NCI-H1092 (cell line): Measurements from ENCODE around the gene PSAP.

Experiments
- DNase-seq: peaks from one replicate; lab custom pipeline; 2025; lab: John Stamatoyannopoulos, UW

The PSAP gene

GRCh38 chr10:71844695-71845094 lies 6.4 kb downstream of the PSAP start:
- no peak for DNase-seq

- DNase-seq = no peak
Measured at GRCh38 chr10:71844084-71844483, 7.0 kb downstream of the PSAP start.

DNA sequence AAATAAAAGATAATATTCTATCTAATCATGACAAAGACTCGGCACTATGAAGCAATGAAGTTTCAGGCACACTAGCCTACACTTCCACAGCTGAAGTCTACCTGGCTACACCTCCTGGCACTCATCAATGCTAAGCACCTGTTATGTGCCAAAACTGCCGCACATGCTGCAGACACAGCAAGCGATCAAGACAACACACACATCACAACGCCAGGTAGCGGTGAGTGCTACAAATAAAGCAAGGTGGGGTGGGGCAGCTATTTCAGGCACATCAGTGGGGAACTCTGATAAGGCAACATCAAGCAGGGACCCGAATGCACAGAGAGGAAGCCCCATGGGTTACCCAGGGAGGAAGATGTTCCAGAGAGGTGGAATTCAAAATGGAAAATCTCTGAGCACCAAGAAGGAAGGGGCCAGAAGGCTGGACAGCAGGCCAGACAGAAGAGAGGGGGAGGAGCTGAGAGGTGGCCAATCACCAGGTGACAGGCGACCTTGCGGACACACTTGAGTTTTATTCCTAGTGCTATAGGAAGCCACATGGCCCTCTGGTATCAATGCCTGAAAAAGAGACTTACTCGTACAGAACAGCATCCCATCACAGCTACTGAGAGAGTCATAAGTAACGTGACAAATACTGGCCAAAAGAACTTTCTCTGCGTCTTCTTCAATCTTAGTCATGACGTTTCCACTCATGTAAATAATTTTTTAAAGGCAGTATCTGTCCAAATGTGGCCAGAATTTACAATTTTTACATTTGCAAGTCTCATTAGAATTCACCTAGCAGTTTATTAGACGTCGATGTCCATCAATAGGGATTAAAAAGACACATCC lies 8.0 kb downstream of the PSAP start:
- no peak for DNase-seq

- DNase-seq = no peak
Measured at GRCh38 chr10:71842422-71842821, 8.6 kb downstream of the PSAP start.

DNA sequence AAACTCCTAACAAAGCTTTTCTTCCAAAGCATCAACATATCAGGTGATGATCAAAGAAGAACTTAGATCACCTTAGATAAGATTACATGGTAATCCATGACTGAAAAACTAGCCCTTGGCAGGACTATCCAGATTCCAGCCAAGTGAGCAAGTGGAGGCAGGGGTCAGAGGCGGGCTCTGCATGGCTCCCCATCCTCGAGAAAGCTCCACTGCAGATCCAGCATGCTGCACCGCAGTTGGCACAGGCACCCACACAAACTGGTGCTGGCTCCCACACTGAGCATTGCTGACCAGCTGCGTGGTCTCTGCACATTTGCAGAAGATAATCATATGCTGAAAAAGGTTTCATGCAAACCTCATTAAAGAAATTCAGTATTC lies 10.1 kb downstream of the PSAP start:
- no peak for DNase-seq

DNA sequence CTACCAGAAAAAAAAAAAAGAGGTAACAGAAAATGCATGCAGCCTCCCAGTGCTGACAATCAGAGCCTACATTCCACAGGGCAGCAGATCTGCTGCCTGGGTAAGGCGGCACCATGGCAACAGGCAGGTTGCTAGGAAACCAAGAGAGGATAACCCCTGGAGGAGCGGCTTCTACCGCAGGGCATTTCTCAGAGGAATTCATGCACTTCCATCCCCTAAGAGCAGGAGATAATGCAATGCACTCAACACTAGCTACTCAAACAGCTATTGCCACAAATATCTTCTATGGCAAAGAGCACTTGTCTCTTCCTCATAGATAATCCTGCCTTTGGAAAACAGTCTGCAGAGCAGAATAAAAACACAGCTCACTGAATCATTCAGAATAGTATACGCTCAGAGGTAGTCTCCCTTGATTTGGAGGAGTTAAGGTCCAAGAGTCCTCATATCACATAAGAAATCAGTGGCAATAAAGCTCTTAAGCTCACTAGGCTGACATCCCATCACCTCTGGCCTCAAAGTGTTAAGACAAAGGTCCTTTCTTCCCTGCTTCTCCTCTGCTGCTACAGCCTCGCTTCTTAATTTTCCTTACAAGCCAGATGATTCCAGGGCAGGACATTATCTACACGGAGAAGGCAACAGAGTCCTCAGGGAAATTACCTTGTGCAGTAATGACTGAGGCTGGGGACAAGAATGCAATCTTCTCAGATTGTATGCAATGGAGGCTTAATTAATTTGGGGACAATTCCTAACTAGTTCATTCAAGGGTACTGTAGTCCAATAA lies 10.7 kb downstream of the PSAP start:
- peak; percentile 67 for DNase-seq

GRCh38 chr10:71838264-71839211 lies 12.5 kb downstream of the PSAP start:
- no peak for DNase-seq

DNA sequence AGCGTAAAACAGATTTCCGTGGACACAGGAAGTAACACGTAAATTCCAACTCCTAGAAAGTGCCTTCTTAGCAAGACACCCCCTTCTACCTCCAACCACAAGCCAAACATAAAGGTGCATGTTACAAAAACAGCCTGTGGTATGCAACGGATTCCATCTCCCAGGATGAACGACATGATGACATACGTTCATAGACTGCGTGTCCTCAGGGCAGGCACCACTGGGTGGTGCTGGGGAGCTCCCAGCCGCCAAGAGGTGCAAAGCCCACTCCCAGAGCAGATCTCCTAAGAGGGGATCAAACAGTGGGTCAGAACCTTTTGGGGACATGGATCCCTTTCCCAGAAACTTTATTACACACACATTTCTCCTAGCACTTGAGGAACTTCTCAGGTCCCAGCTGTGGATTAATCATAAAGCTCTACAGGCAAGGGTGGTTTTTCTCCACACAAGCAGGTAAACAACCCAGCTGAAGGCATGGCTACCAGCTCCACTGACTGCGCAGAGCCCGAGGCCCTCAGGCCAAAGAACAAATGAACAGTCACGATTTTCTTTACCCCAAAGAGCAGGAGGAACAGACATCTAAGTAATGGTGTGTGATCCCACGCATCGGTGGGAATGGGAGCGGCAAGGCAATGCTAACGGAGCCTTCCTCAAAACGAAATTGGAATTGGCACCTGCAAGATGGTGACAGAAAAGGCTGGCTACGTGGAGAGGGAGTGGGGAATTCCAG lies 13.8 kb downstream of the PSAP start:
- no peak for DNase-seq

DNA sequence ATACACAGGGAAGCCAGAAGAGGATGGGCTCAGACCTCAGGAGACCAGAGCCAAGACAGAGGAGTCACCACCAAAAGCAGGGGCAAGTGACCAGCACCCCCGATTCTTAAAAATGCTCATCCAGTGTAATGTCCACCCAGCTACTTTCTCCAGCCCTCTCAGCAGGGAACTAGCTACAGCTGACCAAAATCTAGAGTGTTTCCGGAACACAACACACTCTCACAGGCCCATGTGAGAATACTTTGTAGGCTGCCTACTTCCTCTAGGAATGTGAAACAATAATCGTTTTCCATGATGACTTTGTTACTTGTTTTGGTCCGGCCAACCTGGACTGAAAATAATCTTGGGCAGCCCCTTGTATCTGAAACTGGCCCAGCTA lies 14.5 kb downstream of the PSAP start:
- no peak for DNase-seq

GRCh38 chr10:71835671-71836595 lies 15.1 kb downstream of the PSAP start:
- peak; percentile 92 for DNase-seq

- DNase-seq = no peak
Measured at GRCh38 chr10:71834343-71834674, 16.7 kb downstream of the PSAP start.

DNA sequence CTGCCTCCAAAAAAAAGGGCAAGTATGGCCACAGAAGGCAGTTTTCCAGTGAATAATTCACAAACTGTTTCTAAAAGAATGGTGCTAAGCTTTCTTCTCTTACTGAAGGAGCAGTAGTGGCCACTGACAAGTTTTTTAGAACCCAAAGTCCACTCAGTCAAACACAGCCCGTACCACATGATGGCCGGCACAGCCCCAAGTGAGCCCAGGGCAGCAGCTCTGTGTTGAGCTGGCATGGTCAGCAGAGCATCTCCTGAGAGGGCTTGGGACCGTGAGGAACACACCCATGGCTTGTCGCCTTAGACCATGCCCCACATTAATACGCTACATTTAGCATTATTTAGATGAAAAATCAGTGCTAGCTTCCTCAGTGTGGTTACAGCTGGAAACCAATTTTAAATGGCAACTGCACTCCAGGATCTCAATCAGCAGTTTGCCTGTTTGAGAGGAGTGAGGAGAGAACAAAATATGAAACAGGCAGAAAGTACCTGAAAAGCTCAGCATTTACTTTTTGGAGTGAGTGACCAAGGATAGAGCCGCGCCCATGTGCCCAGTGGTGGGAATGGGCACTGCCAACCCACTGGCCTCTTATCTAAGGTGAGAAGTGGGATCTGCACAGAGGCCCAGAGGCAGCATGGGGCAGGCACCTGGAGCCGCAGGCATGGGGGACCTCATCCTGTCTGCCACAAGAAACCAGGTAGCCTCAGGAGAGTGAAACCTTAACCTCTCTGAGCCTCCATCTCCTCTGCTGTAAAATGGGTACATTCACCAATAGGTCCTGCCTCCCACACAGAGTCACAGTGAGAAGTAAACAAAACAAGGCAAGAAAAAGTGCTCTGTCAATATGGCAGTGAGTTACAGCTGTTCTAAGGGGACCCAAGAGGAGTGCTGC lies 17.4 kb downstream of the PSAP start:
- DNase-seq = no peak

GRCh38 chr10:71832967-71833366 lies 18.1 kb downstream of the PSAP start:
- no peak for DNase-seq

DNA sequence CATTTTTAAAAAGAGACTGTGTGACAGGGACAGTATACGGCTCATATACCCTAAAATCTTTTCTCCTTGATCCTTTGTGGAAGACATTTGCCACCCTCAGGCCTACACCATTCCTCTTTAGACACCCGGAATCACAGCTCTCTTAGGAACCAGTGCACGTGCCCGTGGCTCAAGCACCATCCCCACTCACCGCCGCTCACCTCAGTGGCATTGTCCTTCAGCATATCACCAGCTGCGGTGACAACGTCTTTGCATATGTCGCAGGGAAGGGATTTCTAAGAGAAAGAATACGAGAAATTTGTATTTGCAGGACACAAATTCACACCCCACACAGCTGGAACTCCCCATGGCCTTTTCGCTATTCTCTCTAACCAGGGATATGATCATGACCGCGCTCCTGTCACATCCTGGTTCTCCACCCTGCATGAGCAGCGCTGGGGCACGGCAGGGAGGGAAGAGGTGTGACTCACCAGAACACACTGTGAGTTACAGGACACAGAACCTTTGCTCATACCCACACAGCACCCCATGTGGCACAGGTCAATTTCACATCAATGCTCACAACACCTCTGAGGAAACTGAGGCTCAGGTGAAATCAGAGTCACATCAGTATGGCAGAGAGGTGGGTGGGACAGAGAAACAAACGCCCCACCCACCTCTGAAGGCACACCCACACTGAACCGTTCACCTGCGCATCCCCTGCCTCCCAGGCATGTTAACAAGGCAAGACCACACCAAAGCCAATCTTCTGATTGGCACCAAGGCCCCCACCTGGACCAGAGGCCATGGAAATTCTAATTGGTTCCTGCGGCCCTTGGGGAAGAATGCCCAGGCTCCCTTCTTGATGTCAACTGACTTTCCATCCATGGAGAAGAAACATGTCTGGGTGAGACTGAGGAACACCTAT lies 19.2 kb downstream of the PSAP start:
- DNase-seq = no peak

DNA sequence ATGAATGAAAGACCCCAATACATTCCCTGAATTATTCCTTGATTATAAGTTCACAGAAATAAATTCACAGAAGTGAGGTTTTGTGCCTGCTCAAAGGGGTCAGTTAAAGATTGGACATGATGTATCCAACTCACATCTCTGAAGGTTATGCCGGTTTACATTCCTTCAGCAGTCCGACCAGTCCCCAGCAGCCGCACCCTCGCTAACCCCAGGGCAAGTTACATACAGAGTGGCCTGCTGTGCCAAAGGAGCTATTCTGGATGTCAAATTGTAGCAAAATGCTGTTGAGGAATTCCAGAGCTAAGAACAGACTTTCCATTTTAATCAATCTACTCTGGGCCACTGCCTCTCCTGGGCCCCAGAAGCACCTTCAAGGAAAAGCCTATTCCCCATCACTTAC lies 20.3 kb downstream of the PSAP start:
- DNase-seq = no peak

DNA sequence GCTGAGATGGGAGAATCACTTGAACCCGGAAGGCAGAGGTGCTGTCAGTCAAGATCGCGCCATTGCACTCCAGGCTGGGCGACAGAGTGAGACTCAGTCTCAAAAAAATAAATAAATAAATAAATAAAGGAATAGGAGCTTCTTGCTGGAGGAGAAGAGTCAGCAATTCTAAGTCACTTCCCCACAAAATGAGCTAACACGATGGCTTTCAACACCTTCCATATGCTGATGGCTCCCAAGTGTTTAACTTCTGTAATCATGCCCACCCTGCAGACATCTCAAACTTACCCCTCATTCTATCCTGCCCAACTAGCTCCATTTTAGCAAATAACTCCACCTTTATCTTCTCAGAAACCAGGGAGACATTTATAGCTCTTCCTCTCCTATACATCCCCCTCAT lies 21.2 kb downstream of the PSAP start:
- DNase-seq = no peak

GRCh38 chr10:71829171-71829570 lies 21.9 kb downstream of the PSAP start:
- no peak for DNase-seq

DNA sequence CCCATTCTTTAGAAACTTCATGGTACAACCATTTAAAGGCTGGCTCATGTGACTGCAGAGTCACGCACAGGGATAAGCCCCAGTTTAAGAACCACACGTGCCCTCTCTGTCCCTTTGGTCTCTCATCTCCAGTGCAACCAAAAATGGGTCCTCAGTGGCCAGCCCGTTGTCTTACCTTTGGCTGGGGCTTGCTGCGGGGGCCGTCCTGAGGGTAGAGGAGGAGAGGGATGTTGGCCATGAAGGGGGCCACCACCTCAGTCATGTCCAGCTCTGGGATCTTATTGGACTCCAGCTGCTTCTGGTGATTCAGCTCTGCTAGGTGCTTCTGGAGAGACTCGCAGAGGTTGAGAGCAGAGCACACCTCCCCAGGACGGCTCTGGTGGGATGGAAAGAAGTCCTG lies 22.3 kb downstream of the PSAP start:
- DNase-seq = no peak

- DNase-seq = no peak
Measured at GRCh38 chr10:71827852-71828251, 23.2 kb downstream of the PSAP start.
